Measurements from ENCODE around the gene P4HA3.

P4HA3 gene

GRCh38 chr11:74316772-74317505, 5.5 kb upstream of the P4HA3 start:
- DNase-seq, result no peak

- DNase-seq, result no peak
Observed at GRCh38 chr11:74312326-74312725, 886 bp upstream of the P4HA3 start.

- DNase-seq, result no peak
Observed at GRCh38 chr11:74310857-74311256, 583 bp downstream of the P4HA3 start.

- DNase-seq, result no peak
Observed at GRCh38 chr11:74307434-74307833, 4.0 kb downstream of the P4HA3 start.

GRCh38 chr11:74306435-74307175, 4.8 kb downstream of the P4HA3 start:
- DNase-seq, result no peak

GRCh38 chr11:74299015-74299414, 12.4 kb downstream of the P4HA3 start:
- no peak for DNase-seq

GRCh38 chr11:74297484-74297883, 14.0 kb downstream of the P4HA3 start:
- no peak for DNase-seq

- DNase-seq, result no peak
Observed at GRCh38 chr11:74288911-74289310, 22.5 kb downstream of the P4HA3 start.

- no peak for DNase-seq
Observed at GRCh38 chr11:74288161-74288560, 23.3 kb downstream of the P4HA3 start.

GRCh38 chr11:74284466-74284865, 27.0 kb downstream of the P4HA3 start:
- no peak for DNase-seq

- no peak for DNase-seq
Observed at GRCh38 chr11:74283580-74284180, 27.8 kb downstream of the P4HA3 start.

GRCh38 chr11:74282914-74283371, 28.5 kb downstream of the P4HA3 start:
- no peak for DNase-seq

- no peak for DNase-seq
Observed at GRCh38 chr11:74282421-74282820, 29.0 kb downstream of the P4HA3 start.

- no peak for DNase-seq
Observed at GRCh38 chr11:74280494-74280893, 30.9 kb downstream of the P4HA3 start.

- no peak for DNase-seq
Observed at GRCh38 chr11:74279256-74279655, 32.2 kb downstream of the P4HA3 start.

GRCh38 chr11:74278721-74279161, 32.7 kb downstream of the P4HA3 start:
- DNase-seq, result no peak

GRCh38 chr11:74278103-74278502, 33.3 kb downstream of the P4HA3 start:
- DNase-seq, result no peak

GRCh38 chr11:74276581-74276980, 34.9 kb downstream of the P4HA3 start:
- no peak for DNase-seq

GRCh38 chr11:74272276-74272675, 39.2 kb downstream of the P4HA3 start:
- no peak for DNase-seq

GRCh38 chr11:74269161-74269811, 42.2 kb downstream of the P4HA3 start:
- no peak for DNase-seq

GRCh38 chr11:74268456-74268855, 43.0 kb downstream of the P4HA3 start:
- no peak for DNase-seq

- DNase-seq, result no peak
Observed at GRCh38 chr11:74267014-74267413, 44.4 kb downstream of the P4HA3 start.

GRCh38 chr11:74265256-74265655, 46.2 kb downstream of the P4HA3 start:
- DNase-seq, result no peak

Measured in midbrain (tissue), 1 donor.